Measurements from ENCODE around the gene EPB41L2.

EPB41L2 gene

DNA sequence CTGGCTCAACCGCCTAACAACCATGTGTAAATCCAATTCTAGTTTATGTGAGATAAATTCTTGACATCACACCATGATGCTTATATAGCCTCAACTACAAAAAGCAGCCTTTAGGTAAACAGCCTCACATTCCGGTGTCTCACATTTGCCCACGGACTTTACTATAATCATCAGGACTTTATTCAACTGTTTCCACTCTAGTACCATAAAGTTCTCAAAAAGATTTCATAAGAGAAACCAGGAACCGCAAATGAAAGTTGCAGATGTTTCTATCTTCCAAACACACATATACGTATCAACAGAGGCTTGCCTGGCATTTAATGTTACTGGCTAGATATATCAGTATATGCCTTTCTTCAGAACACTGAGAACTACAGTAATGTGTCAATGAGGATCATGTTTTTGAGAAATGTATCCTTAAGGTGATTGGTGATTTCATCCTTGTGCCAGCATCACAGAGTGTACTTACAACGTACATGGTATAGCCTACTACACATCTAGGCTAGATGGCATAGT is 80.0 kb downstream of the EPB41L2 start:
- no peaks in the 10 kb centered on the region for H3K36me3 ChIP-seq
- no peak for DNase-seq
- TF ChIP-seq, protein P1, sequence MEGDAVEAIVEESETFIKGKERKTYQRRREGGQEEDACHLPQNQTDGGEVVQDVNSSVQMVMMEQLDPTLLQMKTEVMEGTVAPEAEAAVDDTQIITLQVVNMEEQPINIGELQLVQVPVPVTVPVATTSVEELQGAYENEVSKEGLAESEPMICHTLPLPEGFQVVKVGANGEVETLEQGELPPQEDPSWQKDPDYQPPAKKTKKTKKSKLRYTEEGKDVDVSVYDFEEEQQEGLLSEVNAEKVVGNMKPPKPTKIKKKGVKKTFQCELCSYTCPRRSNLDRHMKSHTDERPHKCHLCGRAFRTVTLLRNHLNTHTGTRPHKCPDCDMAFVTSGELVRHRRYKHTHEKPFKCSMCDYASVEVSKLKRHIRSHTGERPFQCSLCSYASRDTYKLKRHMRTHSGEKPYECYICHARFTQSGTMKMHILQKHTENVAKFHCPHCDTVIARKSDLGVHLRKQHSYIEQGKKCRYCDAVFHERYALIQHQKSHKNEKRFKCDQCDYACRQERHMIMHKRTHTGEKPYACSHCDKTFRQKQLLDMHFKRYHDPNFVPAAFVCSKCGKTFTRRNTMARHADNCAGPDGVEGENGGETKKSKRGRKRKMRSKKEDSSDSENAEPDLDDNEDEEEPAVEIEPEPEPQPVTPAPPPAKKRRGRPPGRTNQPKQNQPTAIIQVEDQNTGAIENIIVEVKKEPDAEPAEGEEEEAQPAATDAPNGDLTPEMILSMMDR (IDR thresholded peaks at IDR 0.05; ENCODE audit: low read depth, low read length), result no peak

DNA sequence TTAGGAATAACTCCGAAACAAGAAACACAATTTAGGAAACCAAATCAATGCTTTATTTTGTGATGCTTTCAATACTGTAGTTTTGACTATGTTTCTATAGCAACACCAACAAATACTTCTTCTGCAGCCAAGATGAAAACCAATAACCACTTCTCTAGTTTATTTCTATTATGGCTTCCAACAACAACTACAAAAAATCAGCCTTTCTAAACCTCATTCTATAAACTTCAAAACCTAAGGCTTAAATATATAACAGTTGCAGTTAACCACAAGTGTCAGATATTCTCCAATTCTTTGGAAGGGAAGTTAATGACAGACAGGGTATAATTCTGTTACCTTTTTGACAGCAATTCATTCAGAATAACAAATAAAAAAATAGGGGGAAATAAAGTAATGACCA is 80.9 kb downstream of the EPB41L2 start:
- no peak for DNase-seq
- H3K9me3 ChIP-seq, result no peaks in the 10 kb centered on the region
- H3K36me3 ChIP-seq, result no peaks in the 10 kb centered on the region
- TF ChIP-seq, protein P1 (IDR thresholded peaks at IDR 0.05; ENCODE audit: low read depth, low read length), result no peak
- no peaks in the 10 kb centered on the region for H3K4me1 ChIP-seq
- no peaks in the 10 kb centered on the region for H3K27me3 ChIP-seq
- H3K4me3 ChIP-seq (ENCODE audit: low read depth, low read length), result no peak overlapping the region

More for the DNA sequence above, 80.0 kb downstream of the EPB41L2 start:
- H3K4me3 ChIP-seq (ENCODE audit: low read depth, low read length), result no peak overlapping the region
- no peaks in the 10 kb centered on the region for H3K27me3 ChIP-seq
- no peaks in the 10 kb centered on the region for H3K4me1 ChIP-seq
- no peaks in the 10 kb centered on the region for H3K9me3 ChIP-seq

GRCh38 chr6:130981409-130981808 is 81.6 kb downstream of the EPB41L2 start:
- Histone ChIP-seq H3K4me1 (no peaks in the 10 kb centered on the region), H3K9me3 (no peaks in the 10 kb centered on the region), H3K36me3 (no peaks in the 10 kb centered on the region), H3K27me3 (no peaks in the 10 kb centered on the region), H3K4me3 (ENCODE audit: low read depth, low read length) (no peak overlapping the region)
- DNase-seq, result no peak
- TF ChIP-seq, protein P1 (IDR thresholded peaks at IDR 0.05; ENCODE audit: low read depth, low read length), result no peak

GRCh38 chr6:130980310-130981032 is 82.6 kb downstream of the EPB41L2 start:
- TF ChIP-seq, protein P1 (IDR thresholded peaks at IDR 0.05; ENCODE audit: low read depth, low read length), result no peak
- H3K9me3 ChIP-seq, result no peaks in the 10 kb centered on the region
- no peaks in the 10 kb centered on the region for H3K36me3 ChIP-seq
- no peaks in the 10 kb centered on the region for H3K4me1 ChIP-seq
- no peak overlapping the region for H3K4me3 ChIP-seq (ENCODE audit: low read depth, low read length)
- no peaks in the 10 kb centered on the region for H3K27me3 ChIP-seq
- DNase-seq, result no peak

- no peaks in the 10 kb centered on the region for H3K4me1 ChIP-seq
- H3K36me3 ChIP-seq, result no peaks in the 10 kb centered on the region
- TF ChIP-seq, protein P1 (IDR thresholded peaks at IDR 0.05; ENCODE audit: low read depth, low read length), result no peak
- no peak overlapping the region for H3K4me3 ChIP-seq (ENCODE audit: low read depth, low read length)
- H3K27me3 ChIP-seq, result no peaks in the 10 kb centered on the region
- DNase-seq, result no peak
- H3K9me3 ChIP-seq, result no peaks in the 10 kb centered on the region
Observed at GRCh38 chr6:130978660-130979396, 84.2 kb downstream of the EPB41L2 start.

- Histone ChIP-seq H3K4me1 (no peaks in the 10 kb centered on the region), H3K36me3 (no peaks in the 10 kb centered on the region), H3K9me3 (no peaks in the 10 kb centered on the region), H3K27me3 (no peaks in the 10 kb centered on the region), H3K4me3 (ENCODE audit: low read depth, low read length) (no peak overlapping the region)
- TF ChIP-seq, protein P1 (IDR thresholded peaks at IDR 0.05; ENCODE audit: low read depth, low read length), result no peak
- DNase-seq, result no peak
Observed at GRCh38 chr6:130978180-130978579, 84.9 kb downstream of the EPB41L2 start.

Measured in BE2C (cell line).